ENCODE results near the gene MGAT3.

Gene MGAT3

DNA sequence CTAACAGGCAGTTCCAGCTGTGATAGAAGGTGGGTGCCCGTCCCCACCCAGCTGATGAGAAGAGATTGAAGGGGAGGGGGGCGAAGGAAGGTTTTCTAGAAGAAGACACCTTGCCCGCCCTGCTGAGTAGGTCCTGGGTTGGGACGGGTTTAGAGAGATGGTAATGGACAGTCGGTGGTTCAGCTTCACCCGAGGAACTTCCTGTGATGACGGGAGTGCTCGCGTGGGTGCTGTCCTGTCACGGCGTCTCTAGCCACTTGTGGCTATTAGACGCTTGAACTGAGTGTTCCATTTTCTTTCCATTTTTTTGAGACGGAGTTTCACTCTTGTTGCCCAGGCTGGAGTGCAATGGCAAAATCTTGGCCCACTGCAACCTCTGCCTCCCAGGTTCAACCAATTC is 27.6 kb upstream of the MGAT3 start:
- DNase-seq = no peak

DNA sequence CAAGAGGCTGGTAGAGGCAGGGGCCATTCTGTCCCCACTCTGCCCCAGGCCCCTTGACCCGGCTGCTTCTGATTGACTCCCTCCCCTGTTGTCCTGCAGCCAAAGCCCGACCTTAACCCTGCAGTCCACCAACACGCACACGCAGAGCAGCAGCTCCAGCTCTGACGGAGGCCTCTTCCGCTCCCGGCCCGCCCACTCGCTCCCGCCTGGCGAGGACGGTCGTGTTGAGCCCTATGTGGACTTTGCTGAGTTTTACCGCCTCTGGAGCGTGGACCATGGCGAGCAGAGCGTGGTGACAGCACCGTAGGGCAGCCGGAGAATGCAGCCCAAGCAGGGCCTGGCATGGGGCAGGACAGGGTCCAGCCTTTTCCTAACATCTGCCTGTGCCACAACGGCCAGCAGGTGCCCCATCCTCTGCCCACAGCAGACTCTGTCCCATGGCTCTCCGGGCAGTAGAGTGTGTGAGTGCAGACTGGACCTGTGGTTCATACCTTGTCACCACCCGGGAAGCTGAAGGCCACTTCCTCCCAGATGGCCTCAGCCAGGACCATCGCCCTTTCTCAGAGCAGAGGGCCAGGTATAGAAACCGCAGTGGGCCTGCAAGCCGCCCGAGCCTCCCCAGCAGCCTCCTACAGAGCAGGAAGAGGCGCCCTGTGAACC is 26.8 kb upstream of the MGAT3 start:
- no peak for DNase-seq

DNA sequence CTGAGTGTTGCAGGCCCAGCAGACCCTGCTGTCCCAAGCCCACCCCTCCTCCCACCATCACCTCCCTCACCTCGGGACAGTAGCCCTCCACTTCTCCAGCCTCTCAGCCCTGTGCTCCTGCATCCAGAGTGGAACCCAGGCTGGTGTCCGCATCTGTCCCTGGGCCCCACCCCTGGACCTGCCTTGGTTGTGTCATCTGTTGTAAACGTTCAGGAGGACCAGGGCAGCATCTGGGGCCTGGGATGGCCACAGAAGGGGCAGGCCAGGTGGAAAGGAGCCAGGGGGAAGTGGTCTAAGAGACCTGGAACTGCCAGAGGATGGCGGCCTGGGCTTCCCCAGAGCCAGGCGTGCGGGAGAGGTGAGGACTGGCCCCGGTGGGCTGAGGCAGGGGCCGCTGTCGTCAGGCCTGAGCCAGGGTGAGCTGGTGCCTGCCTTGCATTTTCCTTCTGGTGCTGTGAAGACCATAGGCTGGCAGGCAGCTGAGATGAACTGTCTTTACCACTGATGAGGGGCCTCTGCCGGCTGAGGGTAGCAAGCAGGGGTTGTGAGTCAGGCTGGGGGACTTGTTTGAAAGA is 26.1 kb upstream of the MGAT3 start:
- no peak for DNase-seq

DNA sequence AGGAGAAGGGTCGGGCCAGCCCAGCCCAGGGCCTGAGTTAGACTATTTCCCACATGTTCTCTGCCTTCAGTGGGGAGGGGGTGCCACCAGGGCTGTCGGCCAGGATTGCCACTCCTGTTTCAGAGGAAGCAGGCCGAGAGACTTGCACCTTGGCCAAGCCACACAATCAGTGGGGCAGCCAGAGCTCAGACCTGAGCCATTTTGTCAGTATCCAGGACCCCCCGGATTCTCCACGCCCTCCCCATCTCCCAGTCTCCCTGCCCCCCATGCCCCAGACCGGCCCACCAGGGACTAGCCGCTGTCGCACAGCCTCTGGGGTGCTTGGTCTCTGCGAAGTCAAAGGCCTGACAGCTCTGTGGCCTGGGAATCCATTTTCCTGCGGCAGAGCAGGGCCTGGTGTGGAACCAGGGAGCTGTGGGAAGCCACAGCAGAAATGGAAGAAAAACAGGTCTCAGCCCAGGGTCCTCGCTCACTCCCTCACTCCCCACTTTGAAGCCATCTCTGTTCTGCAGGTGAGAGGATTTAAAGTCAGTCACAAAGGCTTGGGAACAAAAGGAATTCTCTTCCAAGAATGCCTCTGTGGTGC is 25.5 kb upstream of the MGAT3 start:
- DNase-seq = no peak

DNA sequence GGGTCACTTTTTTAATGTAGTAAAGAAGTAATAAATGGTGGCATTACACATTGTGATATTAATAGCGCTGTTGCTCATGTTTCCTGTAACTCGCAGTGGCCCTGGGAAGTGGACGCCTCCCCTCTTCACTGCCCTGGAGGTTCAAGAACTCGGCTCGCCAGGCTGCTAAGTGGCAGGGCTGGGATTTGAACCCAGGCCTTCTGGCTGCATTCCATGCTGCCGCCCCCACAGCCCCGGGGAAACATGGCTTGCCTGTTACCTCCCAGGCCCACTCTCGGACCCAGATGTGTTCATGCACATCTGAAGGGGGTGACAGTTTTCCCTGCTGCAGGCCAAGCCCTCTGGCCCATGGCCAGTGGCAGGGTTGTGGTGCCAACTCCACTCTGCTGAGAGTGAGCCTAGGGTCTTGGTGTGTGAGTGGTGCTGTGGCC is 25.0 kb upstream of the MGAT3 start:
- no peak for DNase-seq

DNA sequence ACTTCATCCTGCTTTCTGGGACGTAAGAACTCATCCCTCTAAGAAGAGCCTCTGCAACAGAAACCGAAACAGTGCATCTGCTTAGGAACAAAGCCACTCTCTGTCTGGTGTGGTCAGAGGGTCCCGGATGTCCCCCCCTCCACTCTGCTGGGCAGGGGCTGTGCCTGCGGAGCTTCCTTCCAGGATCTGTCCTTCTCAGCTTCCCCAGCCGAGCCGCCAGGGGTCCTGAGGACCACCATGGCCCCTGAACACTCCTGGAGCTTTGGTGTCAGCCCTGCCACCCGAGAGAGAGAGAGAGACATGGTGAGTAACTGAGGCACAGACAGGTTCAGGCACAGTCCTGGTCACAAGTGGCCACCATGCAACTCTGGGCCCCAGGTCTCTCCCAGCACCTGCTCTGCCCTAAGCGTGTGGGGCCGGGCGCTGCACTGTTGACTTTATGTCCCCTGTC is 24.4 kb upstream of the MGAT3 start:
- DNase-seq = no peak

DNA sequence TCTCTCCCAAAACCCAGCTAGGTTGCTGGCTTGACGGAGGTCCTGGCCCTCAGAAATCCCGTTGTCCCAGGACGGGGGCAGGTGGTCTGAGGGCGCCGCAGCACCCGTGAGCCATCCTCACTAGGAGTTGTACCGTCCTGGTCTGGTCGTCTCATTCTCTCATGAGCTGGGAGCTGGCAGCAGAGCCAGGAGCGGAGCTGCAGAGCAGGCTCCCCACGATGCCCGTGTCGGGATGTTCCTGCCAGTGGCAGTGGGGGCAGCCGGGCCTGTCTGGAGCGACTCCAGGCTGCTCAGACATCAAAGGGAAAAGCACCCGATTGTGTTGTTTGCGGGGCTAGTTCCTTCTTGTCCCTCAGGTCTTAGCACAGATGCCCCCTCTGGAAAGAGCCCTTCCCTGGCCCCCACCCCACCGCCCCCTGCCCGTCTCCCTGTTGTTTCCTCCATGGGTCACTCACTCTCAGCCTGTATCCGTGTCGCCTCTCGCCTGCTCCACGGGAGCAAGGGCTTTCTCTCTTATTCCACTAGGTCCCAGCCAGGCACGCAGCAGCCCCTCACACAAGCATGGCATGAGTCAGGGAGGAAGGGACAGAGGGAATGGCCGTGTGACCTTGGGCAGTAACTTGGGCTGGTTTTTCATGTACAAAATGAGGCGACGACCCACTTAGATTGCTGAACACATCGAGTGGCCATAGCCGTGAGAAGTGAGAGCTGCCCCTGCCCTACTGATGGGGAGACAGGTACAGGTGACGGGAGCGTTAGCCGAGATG is 23.2 kb upstream of the MGAT3 start:
- DNase-seq = no peak

DNA sequence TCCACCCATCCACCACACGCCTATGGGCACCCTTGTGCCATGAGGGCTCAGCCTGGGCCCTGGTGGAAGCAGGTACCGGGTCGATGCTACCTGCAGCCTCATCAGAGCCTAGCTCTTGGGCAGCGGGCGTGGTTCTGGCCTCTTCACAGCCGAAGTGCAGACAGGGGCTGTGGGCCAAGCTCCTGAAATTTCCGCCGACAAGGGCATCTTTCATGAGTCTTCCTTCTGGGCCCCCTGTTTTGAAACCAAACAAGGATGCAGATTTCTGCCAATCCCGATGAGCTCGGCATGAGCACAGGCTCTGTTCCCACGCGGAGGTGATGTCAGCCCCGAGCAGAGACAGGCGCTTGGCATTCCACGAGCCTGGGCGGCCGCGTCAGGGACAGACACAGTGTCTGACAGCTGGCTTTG is 22.6 kb upstream of the MGAT3 start:
- DNase-seq = no peak

DNA sequence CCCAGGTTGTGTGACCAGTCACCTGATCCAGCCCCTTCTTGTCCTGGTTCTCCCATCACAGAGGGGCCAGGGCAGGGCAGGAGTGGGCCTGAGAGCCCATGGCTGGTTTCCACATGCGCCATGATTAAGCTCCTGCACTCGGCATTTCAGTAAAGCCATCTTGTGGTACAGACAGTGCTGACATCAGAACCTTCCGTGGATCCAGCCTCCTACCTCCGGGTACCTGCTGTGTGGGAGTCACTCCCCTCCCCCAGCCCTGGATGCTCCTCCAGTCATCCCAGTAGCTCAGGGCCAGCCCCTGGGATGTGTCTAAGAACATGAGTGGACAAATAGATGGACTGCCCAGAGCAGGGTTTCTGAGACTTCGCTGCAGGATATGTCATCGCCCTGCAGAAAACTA is 22.1 kb upstream of the MGAT3 start:
- DNase-seq = no peak

DNA sequence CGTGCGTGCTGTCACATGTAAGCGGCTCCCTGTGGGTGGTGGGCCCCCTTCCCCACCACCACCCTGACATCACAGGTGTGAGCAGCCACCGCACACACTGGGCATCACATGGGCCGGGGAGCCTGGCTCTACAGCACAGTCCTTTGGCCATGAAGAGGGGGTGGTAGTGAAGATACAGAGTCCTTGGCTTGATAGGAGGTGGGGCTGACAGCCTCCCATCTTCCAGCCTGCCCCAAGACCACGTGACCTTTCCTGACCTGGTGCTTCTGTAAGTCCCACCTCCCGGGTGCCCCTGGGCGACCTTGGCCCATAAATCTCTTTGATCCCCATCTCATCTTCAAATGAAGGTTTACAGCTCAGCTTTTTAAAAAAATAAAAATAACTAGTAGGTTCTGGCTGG is 21.2 kb upstream of the MGAT3 start:
- no peak for DNase-seq

DNA sequence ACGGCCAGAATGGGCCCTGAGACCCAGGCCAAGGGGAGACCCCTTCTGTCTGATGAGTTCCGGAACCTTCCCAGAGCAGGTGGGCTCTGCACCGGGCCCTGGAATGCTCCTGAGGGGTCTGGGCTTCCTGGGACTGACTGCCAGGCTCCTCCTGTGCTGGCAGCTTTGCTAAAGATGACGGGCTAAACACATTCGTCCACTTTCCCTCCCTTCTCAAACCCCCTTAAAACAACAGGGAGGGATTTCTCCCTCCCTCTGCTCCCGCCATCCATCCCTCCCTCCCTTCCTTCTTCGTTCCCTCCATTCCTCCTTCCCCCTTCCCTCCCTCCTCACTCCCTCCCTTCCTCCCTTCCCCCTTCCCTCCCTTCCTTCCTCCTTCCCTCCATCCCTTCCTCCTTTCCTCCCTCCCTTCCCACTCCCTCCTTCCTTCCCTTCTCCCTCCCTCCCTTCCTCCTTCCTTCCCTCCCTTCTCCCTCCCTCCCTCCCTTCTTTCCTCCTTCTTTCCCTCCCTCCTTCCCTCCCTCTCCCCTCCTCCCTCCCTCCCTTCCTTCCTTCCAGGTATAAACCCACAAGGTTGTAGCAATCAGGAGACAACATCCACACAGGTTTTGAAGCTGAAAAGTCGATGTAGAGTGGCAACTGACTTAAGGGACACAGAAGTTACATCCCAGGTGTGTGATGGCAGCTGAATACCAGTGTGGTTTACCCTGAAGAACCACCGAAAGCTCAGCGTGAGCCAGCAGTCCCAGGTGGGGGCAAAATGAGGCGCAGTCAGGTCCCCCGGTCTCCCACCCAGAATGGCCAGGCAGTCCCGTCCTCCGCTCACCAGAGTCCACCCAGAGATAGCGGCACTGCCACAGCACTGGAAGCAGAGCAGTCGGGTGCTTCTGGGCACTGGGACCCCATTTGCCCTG is 18.8 kb upstream of the MGAT3 start:
- no peak for DNase-seq

DNA sequence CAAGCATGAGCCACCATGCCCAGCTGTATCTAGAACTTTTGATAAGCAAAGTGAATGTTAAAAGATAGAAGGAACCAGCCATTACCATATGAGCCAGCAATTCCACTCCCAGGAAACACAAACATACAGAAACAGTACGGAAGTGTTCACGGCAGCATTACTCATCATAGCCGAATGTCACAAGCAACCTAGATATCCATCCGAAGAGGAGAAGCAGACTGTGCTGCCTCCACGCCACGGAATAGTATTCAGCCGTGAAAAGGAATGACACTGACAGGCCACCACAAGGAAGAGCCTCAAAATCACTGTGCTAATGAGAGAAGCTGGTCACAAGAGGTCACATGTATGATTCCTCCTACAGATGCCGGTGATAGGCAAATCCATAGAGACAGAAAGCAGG is 17.6 kb upstream of the MGAT3 start:
- DNase-seq = no peak

DNA sequence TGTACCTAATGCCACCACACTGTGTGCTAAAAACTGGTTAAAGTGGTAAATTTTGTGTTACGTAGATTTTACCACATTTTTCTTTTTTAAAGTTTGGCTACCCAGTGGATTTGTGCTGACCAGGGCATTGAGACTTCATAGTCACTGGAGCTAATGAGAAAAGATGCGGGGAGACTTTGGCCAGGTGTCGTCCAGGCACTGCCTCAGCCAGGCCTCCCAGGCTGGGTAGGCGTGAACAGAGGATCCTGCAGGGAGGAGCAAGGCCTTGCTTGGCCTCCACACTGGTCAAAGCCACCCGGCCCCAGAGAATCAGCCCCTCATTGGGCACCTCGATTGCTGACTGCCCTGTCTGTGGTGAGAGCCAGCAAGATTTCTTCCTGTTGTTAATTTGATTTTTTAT is 13.4 kb upstream of the MGAT3 start:
- no peak for DNase-seq

DNA sequence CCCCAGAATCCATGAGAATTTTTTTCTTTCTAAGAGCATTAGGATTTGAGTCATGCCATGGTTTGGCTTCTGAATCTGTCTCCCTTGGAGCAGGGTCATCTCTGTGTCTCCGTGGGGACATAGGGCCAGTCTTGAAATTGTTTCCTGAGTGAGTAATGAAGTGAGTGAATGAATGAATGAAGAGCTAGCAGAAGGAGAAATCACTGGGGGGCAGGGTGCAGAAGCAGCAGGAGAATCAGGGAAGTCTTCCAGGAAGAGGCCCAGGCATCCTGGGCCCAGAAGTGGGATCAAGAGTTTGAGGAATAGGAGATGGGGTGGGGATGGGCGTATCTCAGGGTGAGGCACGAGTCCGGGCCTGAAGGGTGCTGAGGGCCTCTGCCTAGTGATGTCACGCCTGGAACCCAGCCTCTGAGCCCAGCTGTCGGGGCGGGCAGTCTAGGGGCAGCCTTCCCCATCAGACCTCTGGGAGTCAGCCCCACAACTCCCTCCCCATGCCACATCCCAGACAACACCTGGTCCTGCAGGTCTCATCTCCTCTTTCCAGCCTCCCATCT is 12.5 kb upstream of the MGAT3 start:
- no peak for DNase-seq

DNA sequence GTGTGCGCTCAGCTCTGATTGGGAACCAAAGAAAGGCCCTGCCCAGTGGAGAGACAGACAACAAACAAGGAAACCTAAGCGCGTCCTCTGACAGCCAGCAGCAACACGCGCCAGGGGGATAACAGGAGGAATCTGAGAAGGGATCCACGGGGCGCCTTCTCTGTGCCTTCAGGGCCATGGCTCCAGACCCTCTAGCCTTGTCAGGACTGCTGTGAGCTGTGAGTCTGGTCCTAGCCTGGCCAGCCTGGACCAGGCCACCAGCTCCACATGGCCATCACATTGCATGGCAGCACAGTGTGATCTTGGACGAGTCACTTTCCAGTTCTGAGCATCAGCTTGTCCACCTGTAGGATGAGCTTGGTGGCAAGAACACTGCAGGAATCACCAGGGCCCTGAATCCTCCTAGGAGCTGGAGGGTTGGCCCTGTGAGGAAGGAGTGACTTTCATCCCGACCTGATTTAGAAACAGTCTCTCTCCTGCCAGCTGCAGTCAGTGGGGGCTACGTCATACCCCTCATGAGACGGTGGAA is 11.8 kb upstream of the MGAT3 start:
- DNase-seq = no peak

DNA sequence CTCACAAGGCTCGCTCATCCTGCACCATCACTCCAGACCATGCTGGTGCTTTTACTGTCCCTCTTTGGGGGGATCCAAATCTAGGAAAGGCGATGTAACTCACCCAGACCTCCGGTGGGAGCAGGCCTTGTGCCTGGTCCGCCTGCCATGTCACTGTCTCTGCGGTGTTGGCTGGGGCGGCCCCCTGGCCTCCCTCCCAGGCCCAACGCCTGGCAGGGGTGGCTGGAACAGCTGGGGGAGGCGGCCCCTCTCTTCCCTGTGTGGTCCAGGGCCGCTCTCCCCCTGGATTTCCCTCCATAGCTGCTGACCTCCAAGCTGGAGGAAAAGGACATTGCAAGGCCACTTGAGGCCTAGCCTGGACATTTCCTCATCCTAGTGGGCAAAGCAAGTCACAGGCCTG is 11.1 kb upstream of the MGAT3 start:
- DNase-seq = no peak

DNA sequence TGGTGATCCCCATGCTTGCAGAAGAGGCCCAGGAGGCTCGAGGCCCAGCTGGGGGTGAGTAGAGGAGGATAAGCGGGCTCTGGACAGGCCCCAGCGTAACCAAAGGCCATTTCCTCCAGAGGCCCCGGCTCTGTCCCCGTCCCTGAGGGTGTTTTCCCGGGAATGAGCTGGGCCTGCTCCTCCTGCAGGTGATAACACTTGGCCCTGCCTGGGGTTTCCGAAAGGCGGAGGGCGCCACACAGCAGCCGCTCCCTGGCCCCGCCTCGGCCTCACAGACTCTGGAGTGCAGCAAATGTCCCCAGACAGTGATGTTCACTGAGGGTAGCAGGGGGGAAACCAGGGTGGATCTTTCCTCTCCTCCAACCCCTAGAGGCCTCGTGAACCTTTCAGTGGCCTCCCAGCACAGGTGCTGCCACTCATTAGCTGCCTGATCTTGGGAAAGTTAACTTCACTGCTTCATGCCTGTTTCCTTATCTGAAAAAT is 10.5 kb upstream of the MGAT3 start:
- DNase-seq = no peak

DNA sequence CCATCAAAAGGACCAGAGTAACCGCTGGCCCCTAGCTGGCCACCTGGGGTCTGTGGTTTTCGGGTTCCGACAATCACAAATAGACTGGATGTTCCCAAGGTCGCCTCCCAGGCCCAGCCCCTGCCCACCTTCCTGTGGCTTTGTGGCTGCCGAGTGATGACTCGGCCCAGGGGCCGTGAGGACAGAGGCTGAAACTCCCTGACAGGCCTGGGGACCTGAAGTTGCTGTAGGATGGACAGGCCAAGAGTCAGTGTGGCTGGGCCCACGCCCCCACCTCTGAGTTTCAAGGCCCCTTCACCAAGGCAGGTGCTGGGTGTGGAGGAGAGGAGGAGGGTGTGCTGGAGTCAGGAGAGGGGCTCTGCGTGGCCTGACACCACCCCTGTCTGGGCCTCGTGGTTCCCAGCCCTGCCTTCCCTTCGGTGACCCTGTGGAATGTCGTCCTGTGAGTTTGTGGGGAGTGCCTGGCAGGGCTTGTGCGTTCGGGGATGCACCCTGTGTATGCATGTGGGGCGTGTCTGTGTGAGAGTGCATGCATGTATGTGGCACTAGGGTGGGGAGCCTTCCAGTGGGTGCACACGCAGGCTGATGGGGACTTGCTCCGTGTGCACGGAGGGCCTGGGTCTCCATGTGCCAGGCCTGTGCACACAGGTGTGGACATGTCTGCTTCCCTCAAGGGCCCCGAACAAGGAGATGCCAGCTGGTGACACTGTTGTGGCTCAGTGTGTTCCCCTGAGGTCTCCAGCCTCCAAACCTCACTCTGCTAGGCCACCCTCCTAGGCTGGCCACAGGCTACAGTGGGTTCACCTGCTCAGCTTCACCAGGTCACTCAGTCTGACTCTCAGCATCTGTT is 8.4 kb upstream of the MGAT3 start:
- DNase-seq = no peak

DNA sequence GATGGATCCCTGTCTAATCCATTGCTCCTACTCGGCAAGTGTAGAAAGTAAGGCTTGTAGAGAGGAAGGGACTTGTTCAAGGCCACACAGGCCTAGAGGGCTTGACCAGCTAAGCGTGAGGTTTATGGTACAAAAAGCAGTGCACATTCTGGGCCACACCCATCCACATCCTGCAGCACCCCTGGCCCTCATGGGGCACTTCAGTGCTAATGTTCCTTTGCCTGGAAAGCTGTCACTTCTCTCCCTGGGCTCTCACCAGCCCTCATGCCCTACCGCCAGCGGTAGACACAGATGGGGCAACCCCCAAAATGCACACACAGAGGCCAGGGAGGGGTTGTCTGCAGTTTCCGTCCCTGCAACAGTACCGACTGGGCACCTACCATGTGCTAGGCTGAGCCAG is 7.1 kb upstream of the MGAT3 start:
- no peak for DNase-seq

DNA sequence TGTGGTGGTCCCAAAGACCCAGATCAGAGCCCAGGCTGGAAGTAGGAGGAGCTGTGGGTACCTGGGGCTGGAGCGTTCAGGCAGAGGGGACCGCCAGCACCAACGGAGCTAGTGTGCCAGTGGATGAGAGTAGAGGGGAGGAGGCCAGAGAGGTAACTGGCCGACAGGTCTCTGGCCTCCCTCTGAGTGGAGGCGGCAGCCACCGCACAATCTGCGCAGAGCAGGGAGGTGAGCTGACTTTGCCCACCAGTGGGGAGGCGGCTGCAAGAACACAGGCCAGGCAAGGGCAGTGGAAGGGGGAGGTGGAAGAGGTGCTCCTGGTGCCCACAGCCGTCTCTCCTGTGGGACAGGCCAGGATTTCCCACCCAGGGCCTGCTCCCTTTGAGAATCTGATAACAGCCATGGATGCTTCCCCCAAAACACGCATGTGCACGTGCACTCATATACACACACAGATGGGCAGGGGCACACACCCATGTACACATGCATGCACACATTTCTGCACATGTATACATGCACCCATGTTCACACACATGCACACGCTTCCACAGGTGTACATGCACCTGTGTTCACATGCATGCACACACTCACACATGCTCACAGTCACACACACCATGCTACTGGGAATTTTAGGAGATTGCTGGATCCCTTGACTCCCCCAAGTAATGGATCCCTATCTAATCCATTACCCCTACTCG is 6.4 kb upstream of the MGAT3 start:
- DNase-seq = no peak

DNA sequence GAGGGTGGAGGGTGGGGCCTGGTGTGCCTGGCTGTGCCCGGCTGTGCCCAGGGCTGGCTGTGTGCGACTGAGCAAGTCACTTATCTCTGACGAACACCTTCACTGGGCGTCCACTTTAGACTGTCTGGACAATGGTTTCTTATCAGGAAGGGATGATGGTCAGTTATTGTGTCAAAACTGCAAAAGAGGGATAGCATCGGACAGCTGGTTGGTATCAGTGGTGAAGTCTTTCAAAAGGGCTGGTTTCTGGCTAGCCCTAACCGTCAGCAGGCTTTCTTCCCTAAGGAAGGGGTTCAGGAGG is 4.1 kb upstream of the MGAT3 start:
- no peak for DNase-seq

Data from AML-193 (cell line).